ENCODE measurements around the gene RINT1. TPM values are rescaled to one million over a fixed set of nuclear protein-coding genes. Genes with fewer than 3 reads are reported as not detected.

Gene RINT1
- total and polyA plus RNA-seq, 3 donors from 2014 or later, result 17.0 to 29.4 (median 21.1) TPM

- TF ChIP-seq CTCF (IDR thresholded peaks at IDR 0.05) (no peak), POLR2A (IDR thresholded peaks at IDR 0.05) (no peak)
- no peaks in the 10 kb centered on the region for H3K9me3 ChIP-seq
- H3K27me3 ChIP-seq, result no peaks in the 10 kb centered on the region
- H3K4me1 ChIP-seq, result no peaks in the 10 kb centered on the region
- no peak for DNase-seq
- no peak overlapping the region for H3K27ac ChIP-seq
- no peaks in the 10 kb centered on the region for H3K36me3 ChIP-seq (ENCODE audit: low read depth, missing control alignments)
- intact Hi-C loops (cut with DNase I; ENCODE audit: low total_unique reads), result no loop called here
- H3K4me3 ChIP-seq, result no peak overlapping the region
Observed at GRCh38 chr7:105578496-105578895, 46.5 kb downstream of the RINT1 start.

- Histone ChIP-seq H3K4me1 (no peaks in the 10 kb centered on the region), H3K36me3 (ENCODE audit: low read depth, missing control alignments) (no peaks in the 10 kb centered on the region), H3K27me3 (no peaks in the 10 kb centered on the region), H3K9me3 (no peaks in the 10 kb centered on the region), H3K4me3 (no peak overlapping the region), H3K27ac (no peak overlapping the region)
- no peak for TF ChIP-seq CTCF (IDR thresholded peaks at IDR 0.05)
- no peak for TF ChIP-seq POLR2A (IDR thresholded peaks at IDR 0.05)
- no peak for DNase-seq
- 63 to 74% methylated on average over 22 of the region's 22 CpGs for WGBS, 2 donors
- intact Hi-C loops (cut with DNase I; ENCODE audit: low total_unique reads), result no loop called here
Observed at GRCh38 chr7:105580022-105580740, 48.2 kb downstream of the RINT1 start.

- intact Hi-C loops (cut with DNase I; ENCODE audit: low total_unique reads), result no loop called here
- 10 to 21% methylated on average over 21 to 36 of the region's 36 CpGs for WGBS, 2 donors
- peak; percentile 86 for DNase-seq
- Histone ChIP-seq H3K9me3 (no peaks in the 10 kb centered on the region), H3K4me1 (no peaks in the 10 kb centered on the region), H3K4me3 (peak within 1 kb of the TSS; percentile 10 to 43), H3K27me3 (no peaks in the 10 kb centered on the region), H3K36me3 (ENCODE audit: low read depth, missing control alignments) (no peaks in the 10 kb centered on the region), H3K27ac (no peak within 1 kb of the TSS)
- TF ChIP-seq CTCF (IDR thresholded peaks at IDR 0.05) (no peak), POLR2A (IDR thresholded peaks at IDR 0.05) (no peak)
Observed at GRCh38 chr7:105581066-105581811, 49.2 kb downstream of the RINT1 start, which contains the start of gene EFCAB10. TSS of gene EFCAB10 (minus strand) at chr7:105581493. CDS start at chr7:105581463, 30 bp downstream.

- intact Hi-C loops (cut with DNase I; ENCODE audit: low total_unique reads), result no loop called here
- Histone ChIP-seq H3K36me3 (ENCODE audit: low read depth, missing control alignments) (no peaks in the 10 kb centered on the region), H3K27ac (no peak overlapping the region), H3K27me3 (no peaks in the 10 kb centered on the region), H3K9me3 (no peaks in the 10 kb centered on the region), H3K4me3 (peak overlapping the region; percentile 6 to 43), H3K4me1 (no peaks in the 10 kb centered on the region)
- TF ChIP-seq POLR2A (IDR thresholded peaks at IDR 0.05) (no peak), CTCF (IDR thresholded peaks at IDR 0.05) (no peak)
- peak; percentile 22 for DNase-seq
- WGBS, 2 donors, result 33 to 72% methylated on average over 6 to 34 of the region's 39 CpGs
Observed at GRCh38 chr7:105583061-105583460, 51.1 kb downstream of the RINT1 start.

Measured in testis (tissue), 3 donors.